ENCODE results near the gene TAS1R1.
"Not testable (repeated sequence)": the region's sequence is repeated elsewhere in the genome, so short reads cannot be mapped to it uniquely, and the experiment has no call there.

TAS1R1 gene

DNA sequence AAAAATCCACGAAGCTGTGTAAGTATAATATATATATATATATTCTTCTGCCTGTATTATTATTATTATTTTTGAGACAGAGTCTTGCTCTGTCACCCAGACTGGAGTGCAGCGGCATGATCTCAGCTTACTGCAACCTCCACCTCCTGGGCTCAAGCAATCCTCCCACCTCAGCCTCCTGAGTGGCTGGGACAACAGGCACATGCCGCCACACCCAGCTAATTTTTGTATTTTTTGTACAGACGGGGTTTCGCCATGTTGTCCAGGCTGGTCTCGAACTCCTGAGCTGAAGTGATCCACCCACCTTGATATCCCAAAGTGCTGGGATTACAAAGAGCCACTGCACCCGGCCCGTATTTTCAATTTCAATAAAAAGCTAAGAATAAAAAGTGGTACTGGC, 44.9 kb downstream of the TAS1R1 start:
- 90 to 96% methylated on average over 5 to 6 of the region's 8 CpGs for WGBS, 2 experiments (ENCODE audit: insufficient coverage in 2 of 2)
- Histone ChIP-seq H3K4me1 (ENCODE audit: control insufficient read depth, insufficient read depth, low read length, poor library complexity, severe bottlenecking) (peaks cover 19% of the 10 kb centered on the region), H3K36me3 (ENCODE audit: control insufficient read depth, insufficient read depth, low read length) (peaks cover 43% of the 10 kb centered on the region), H3K4me3 (ENCODE audit: extremely low read depth, insufficient read depth, low read length, poor library complexity, severe bottlenecking) (peak overlapping the region; percentile 81)
- not testable (repeated sequence) for H3K27ac ChIP-seq (ENCODE audit: low read depth, low read length, severe bottlenecking); H3K9me3 ChIP-seq (ENCODE audit: control insufficient read depth, low read length)

DNA sequence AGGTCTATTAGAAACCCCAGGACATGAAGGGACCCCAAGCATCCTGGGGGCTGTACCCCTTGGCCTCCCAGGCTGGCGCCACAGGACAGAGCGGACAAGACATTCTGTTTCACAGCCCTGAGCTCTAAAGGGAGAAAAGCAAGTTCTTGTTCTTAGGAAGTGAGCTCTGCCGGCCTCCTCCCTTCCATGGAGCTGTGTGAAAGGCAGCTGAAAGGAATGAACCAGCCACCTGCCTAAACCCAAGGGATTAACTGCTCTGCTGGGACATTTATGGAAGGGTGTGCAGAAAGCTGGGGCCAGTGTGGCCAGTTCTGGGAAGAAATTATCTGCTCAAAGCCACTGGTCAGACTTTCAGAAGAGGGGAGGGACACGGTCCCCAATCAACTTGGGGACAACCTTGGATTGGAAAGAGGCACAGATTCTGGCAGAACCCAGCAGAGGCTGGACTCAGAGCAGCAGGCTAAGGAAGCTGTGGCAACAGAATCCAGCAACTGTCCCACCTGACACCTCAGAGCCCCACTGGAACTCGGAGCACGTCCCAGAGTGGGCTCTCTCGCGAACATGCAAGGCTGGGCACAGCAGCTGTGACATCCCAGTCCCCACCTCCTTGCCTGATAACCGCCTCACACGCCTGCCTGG, 45.4 kb downstream of the TAS1R1 start:
- Histone ChIP-seq H3K4me1 (ENCODE audit: control insufficient read depth, insufficient read depth, low read length, poor library complexity, severe bottlenecking) (peaks cover 19% of the 10 kb centered on the region), H3K9me3 (ENCODE audit: control insufficient read depth, low read length) (no peaks in the 10 kb centered on the region), H3K36me3 (ENCODE audit: control insufficient read depth, insufficient read depth, low read length) (peaks cover 38% of the 10 kb centered on the region), H3K27ac (ENCODE audit: low read depth, low read length, severe bottlenecking) (peak overlapping the region; percentile 79), H3K4me3 (ENCODE audit: extremely low read depth, insufficient read depth, low read length, poor library complexity, severe bottlenecking) (peak overlapping the region; percentile 81)
- WGBS, 2 experiments (ENCODE audit: insufficient coverage in 2 of 2), result 26 to 28% methylated on average over 9 to 10 of the region's 10 CpGs

DNA sequence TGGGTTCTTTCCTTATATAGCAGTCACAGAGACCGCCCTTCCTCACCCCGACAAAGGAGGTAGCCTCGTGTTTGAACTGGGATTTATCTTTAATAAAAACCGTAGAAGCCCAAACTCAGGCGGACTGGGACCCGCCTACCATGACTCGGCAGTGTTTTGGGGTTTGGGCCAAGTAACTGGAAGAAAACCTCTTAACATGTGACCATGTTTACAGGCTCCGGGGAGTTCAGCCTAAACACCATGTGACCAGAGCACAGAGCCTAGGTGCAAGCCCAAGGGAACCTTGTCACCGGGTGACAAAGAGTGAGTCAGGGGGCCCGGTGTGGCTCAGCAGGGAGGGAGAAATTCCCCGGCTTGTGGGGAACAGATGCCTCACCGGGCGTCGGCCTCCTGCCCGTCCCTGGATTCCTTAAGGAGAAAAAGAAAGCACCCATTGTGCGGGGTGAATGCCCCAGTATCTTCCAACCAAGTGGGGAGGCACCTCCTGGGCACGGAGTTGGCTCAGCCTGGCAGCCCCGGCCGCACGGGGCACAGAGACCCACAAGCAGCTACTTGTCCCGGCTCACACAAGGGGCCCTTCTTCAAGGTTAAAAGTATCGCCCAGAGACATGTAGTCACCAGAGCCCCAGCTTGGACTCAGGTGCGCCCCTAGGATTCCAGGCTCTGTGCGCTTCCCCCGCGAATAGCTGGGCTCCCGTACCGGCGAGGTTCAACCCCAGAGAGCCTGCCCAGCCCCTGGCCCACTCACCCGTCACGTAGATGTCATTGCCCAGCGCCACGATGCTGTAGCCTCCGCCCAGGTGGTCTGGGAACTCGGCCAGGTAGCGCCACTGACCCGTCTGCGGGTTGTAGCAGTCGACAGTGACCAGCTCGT, 46.2 kb downstream of the TAS1R1 start:
- WGBS, 2 experiments (ENCODE audit: insufficient coverage in 2 of 2), result 0% methylated on average over 34 of the region's 40 CpGs
- Histone ChIP-seq H3K36me3 (ENCODE audit: control insufficient read depth, insufficient read depth, low read length) (peaks cover 30% of the 10 kb centered on the region), H3K27ac (ENCODE audit: low read depth, low read length, severe bottlenecking) (peak overlapping the region; percentile 79), H3K4me1 (ENCODE audit: control insufficient read depth, insufficient read depth, low read length, poor library complexity, severe bottlenecking) (peaks cover 19% of the 10 kb centered on the region), H3K4me3 (ENCODE audit: extremely low read depth, insufficient read depth, low read length, poor library complexity, severe bottlenecking) (peak overlapping the region; percentile 81), H3K9me3 (ENCODE audit: control insufficient read depth, low read length) (no peaks in the 10 kb centered on the region)

DNA sequence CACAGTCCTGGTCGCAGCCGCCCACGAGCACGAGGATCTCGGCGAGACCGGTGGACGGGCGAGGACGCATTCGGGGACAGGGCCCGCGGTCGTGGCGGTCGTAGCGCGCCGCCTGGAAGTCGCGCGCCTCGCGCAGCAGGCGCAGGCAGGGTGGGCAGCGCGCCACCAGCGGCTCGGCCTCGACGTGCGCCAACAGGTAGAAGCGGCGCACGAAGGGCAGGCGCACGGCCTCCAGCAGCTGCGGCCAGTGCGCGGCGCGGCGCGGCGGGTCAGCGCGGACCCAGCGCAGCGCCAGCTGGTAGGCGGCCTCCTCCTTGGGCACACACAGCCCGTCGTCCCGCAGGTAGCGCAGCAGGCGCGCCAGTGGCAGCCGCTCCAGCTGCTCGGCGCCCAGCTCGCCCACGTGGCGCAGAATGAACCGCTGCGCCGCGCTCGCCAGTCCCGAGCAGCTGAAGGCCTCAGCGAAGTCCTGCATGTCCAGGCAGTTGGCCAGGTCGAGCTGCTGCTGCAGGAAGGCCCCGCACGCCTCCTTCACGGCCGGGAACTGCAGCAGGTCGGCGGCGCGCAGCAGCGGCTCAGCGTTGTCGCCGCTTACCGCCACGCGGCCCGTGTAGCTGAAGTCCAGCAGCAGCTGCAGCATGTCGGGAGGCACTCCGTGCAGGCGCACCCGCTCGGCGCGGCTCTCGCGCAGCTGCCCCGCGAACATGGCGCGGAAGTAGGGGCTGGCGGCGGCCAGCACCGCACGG, 47.0 kb downstream of the TAS1R1 start:
- Histone ChIP-seq H3K36me3 (ENCODE audit: control insufficient read depth, insufficient read depth, low read length) (peaks cover 22% of the 10 kb centered on the region), H3K9me3 (ENCODE audit: control insufficient read depth, low read length) (no peaks in the 10 kb centered on the region), H3K4me3 (ENCODE audit: extremely low read depth, insufficient read depth, low read length, poor library complexity, severe bottlenecking) (peak overlapping the region; percentile 81), H3K27ac (ENCODE audit: low read depth, low read length, severe bottlenecking) (peak overlapping the region; percentile 75), H3K4me1 (ENCODE audit: control insufficient read depth, insufficient read depth, low read length, poor library complexity, severe bottlenecking) (peaks cover 18% of the 10 kb centered on the region)
- WGBS, 2 experiments (ENCODE audit: insufficient coverage in 2 of 2), result 0% methylated on average over 76 to 97 of the region's 103 CpGs

DNA sequence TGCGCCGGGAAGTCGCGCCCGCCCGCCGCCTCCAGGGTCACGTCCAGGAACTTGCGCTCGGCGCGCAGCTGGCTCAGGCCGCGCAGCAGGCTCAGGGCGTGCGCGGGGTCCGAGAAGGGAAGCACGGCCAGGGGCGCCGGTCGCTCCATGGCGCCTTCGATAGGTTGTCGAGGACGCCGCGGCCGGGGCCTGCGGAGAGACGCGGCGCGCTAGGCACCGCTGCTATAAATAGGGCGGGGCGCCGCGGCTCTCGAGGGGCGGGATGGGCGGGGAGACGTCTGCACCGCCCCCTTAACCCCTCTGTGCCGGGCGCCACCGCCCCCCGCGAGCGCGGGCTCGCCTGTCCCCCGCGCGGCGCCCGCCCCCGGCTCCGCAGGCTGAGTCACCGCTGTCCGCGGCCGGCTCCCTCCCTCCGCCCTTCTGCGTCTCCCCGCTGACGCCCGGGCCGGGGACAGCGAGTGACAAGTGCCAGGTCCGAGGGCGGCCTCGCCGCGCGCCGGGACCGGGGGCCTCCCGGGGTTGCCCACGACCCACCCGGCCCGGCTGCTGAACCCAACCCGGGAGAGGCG, 47.6 kb downstream of the TAS1R1 start, which contains the start of gene KLHL21:
KLHL21 (minus strand) TSS at position 201 of the 569 bp plus-strand sequence; CDS start at position 149, 52 bp downstream.
- H3K27ac ChIP-seq (ENCODE audit: low read depth, low read length, severe bottlenecking), result peak within 1 kb of the TSS; percentile 99
- WGBS, 2 experiments (ENCODE audit: insufficient coverage in 2 of 2), result 0 to 2% methylated on average over 53 to 59 of the region's 84 CpGs
- no peaks in the 10 kb centered on the region for H3K9me3 ChIP-seq (ENCODE audit: control insufficient read depth, low read length)
- H3K36me3 ChIP-seq (ENCODE audit: control insufficient read depth, insufficient read depth, low read length), result peaks cover 16% of the 10 kb centered on the region
- peaks cover 15% of the 10 kb centered on the region for H3K4me1 ChIP-seq (ENCODE audit: control insufficient read depth, insufficient read depth, low read length, poor library complexity, severe bottlenecking)
- peak within 1 kb of the TSS; percentile 81 for H3K4me3 ChIP-seq (ENCODE audit: extremely low read depth, insufficient read depth, low read length, poor library complexity, severe bottlenecking)

DNA sequence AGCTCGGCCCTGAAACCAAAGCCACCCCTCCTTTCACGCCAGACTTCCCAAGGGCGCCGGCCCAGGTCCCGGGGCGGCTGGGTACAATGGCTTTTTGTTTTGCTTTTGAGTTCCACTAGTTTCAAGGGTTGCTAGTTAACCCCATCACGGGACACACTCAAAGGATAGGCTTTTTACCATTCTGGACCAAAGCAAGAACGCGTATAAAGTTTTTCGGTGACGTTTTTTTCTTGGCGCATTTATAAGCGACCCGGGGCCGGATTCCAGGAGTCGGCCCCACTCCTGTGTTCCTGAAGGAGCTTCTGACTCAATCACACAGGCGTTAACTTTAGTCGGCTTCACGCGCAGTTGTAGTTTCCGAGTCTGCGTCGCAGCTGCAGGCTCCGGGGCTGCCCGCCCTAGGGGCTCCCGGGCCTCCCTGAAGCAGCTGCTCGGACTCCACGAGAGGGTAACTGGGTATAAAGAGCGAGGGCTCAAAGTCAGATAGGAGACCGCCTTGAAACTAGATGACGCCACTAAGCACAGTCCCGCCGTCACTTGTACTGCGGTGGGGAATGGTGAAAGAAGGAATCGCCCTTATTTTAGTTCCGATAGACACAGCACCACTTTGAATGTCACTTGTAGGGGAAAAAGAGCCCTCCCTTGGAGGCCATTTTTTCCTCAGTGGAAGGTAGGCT, 48.3 kb downstream of the TAS1R1 start:
- 1 to 3% methylated on average over 28 to 34 of the region's 36 CpGs for WGBS, 2 experiments (ENCODE audit: insufficient coverage in 2 of 2)
- peaks cover 15% of the 10 kb centered on the region for H3K4me1 ChIP-seq (ENCODE audit: control insufficient read depth, insufficient read depth, low read length, poor library complexity, severe bottlenecking)
- peak overlapping the region; percentile 81 for H3K4me3 ChIP-seq (ENCODE audit: extremely low read depth, insufficient read depth, low read length, poor library complexity, severe bottlenecking)
- H3K36me3 ChIP-seq (ENCODE audit: control insufficient read depth, insufficient read depth, low read length), result peaks cover 11% of the 10 kb centered on the region
- peak overlapping the region; percentile 99 for H3K27ac ChIP-seq (ENCODE audit: low read depth, low read length, severe bottlenecking)
- no peaks in the 10 kb centered on the region for H3K9me3 ChIP-seq (ENCODE audit: control insufficient read depth, low read length)

DNA sequence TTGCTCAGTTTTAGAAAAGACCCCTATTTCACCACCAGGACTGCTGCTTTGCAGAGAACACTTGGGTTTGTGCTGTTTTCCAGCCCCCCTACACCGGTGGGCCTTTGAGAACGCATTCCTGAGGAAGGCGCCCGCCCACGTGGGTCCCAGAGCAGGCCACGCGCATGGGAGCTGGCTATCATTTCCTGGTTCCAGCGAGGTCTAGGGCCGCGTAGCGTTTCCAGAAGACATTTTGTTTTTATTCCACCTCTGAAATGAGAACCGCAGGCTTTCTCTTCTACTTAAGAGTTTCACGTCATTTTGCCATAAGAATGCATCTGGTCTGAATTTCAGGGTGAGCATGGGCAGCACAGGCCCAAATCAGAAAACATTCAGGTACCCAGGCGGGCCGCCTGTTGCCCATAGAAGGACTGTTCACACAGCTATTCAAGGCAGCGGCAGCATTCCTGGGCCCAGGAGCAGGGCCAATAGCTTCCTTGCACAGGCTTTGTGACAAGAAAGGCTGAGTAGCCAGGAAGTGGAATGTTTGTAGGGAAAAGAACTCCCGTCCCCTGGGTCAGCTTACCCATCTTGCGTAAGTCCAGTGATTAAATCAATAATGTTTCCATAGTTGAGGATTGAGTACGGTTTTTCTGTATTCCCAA, 48.9 kb downstream of the TAS1R1 start:
- WGBS, 2 experiments (ENCODE audit: insufficient coverage in 2 of 2), result 7 to 14% methylated on average over 16 to 17 of the region's 19 CpGs
- Histone ChIP-seq H3K36me3 (ENCODE audit: control insufficient read depth, insufficient read depth, low read length) (peaks cover 4% of the 10 kb centered on the region), H3K9me3 (ENCODE audit: control insufficient read depth, low read length) (no peaks in the 10 kb centered on the region), H3K4me3 (ENCODE audit: extremely low read depth, insufficient read depth, low read length, poor library complexity, severe bottlenecking) (peak overlapping the region; percentile 81), H3K27ac (ENCODE audit: low read depth, low read length, severe bottlenecking) (peak overlapping the region; percentile 99), H3K4me1 (ENCODE audit: control insufficient read depth, insufficient read depth, low read length, poor library complexity, severe bottlenecking) (peaks cover 15% of the 10 kb centered on the region)

DNA sequence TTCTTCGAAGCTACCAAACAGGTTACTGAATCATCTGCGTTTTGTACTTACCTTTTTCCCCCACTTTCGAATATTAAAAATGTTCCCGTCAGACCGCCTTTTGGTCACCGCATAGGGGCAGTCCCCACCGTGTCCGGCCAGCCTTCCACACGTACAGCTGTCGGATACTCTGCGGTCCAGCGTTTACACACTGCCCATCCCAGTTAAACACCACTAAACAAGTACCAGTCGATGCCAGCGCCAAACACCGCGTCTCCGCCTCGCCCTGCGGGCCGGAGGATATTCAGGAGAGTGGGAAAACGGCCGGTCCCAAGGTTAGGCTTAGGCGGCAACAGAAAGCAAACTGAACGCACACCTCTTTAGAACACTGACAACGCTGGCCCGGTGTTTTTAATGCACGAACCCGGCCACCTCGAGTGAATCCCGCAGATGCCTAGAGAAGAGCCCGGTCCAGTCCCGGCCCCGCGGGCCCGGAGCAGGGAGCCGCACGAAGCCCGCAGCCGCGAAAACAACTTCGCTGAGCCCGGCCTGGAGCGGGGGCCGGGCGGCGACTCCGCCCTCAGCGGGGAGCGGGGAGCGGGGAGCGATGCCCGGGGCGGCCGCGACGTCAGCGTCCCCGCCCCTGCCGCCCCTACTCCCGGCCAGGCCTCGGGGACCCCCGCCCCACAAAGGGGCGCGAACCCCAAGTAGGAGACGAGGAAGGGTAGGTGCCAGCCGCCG, 57.7 kb downstream of the TAS1R1 start:
- Histone ChIP-seq H3K36me3 (ENCODE audit: control insufficient read depth, insufficient read depth, low read length) (peaks cover 16% of the 10 kb centered on the region), H3K4me3 (ENCODE audit: extremely low read depth, insufficient read depth, low read length, poor library complexity, severe bottlenecking) (peak overlapping the region; percentile 96), H3K27ac (ENCODE audit: low read depth, low read length, severe bottlenecking) (peak overlapping the region; percentile 72), H3K4me1 (ENCODE audit: control insufficient read depth, insufficient read depth, low read length, poor library complexity, severe bottlenecking) (no peaks in the 10 kb centered on the region), H3K9me3 (ENCODE audit: control insufficient read depth, low read length) (no peaks in the 10 kb centered on the region)
- WGBS, 2 experiments (ENCODE audit: insufficient coverage in 2 of 2), result 1 to 2% methylated on average over 54 to 62 of the region's 67 CpGs

DNA sequence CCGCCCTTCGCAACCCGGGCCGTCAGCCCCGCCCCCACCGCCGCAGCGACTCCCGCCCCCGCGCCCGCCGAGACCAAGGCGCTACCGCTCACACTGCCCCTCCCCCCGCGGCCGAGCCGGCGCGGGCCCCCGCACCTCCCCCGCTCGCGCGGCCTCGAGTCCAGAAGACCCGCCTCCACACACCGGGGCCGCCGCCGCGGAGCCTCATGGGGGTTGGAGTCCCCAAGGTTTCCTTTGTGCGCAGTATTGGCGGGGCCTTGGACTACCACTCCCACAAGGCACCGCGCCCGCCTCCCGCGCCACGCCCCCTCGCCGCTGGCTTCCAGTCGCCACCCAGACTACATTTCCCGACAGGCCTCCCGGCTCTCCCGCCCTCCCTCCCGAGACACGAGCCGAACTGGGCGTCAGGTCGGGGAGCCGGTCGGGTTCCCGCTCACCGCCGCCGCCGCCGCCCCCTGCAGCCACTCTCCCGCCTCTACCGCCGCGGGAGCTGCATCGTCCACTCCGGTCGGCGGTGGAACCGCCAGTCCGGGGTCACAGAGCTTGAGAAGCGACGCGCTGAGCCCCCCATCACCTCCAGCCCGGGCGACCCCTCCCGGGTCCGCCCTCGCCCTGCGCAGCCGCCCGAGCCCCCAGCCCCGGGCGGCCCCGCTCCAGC, 58.4 kb downstream of the TAS1R1 start, which contains the start of gene PHF13:
PHF13 (plus strand) TSS at position 371 of the 658 bp plus-strand sequence. CDS start 336 bp downstream, outside the sequence.
- Histone ChIP-seq H3K4me1 (ENCODE audit: control insufficient read depth, insufficient read depth, low read length, poor library complexity, severe bottlenecking) (no peaks in the 10 kb centered on the region), H3K9me3 (ENCODE audit: control insufficient read depth, low read length) (no peaks in the 10 kb centered on the region), H3K27ac (ENCODE audit: low read depth, low read length, severe bottlenecking) (peak within 1 kb of the TSS; percentile 72), H3K36me3 (ENCODE audit: control insufficient read depth, insufficient read depth, low read length) (peaks cover 23% of the 10 kb centered on the region), H3K4me3 (ENCODE audit: extremely low read depth, insufficient read depth, low read length, poor library complexity, severe bottlenecking) (peak within 1 kb of the TSS; percentile 96)
- WGBS, 2 experiments (ENCODE audit: insufficient coverage in 2 of 2), result 0% methylated on average over 40 to 50 of the region's 84 CpGs
